ENCODE results near the gene PEX5L. TPM values are rescaled to one million over a fixed set of nuclear protein-coding genes. Genes with fewer than 3 reads are reported as not detected.

Gene PEX5L
- total and polyA plus RNA-seq, 12 donors: 0.01 to 0.94 (median 0.36) TPM; not detected in 3

- Histone ChIP-seq H3K27me3 (peaks cover 0 to 7% (median 0%) of the 10 kb centered on the region in 7 donors), H3K4me1 (no peaks in the 10 kb centered on the region), H3K4me3 (no peak overlapping the region), H3K9me3 (peaks cover 0 to 5% (median 0%) of the 10 kb centered on the region in 11 donors), H3K27ac (no peak overlapping the region), H3K36me3 (no peaks in the 10 kb centered on the region)
- intact Hi-C loops (cut with DNase I): loop anchor here in 3 of 10 donors (10.0 kb wide), 2 partner anchors 118 to 652 kb away; no protein-coding TSS in a partner anchor
- ATAC-seq (no peak), DNase-seq (no peak)
- 86 to 99% methylated on average over 1 of the region's 1 CpG for WGBS, 2 donors
- no peak for TF ChIP-seq CTCF (IDR thresholded peaks at IDR 0.05)
These were observed 104.1 kb downstream of the PEX5L start for GRCh38 chr3:179932674-179933073.

GRCh38 chr3:179929091-179929529, 107.6 kb downstream of the PEX5L start:
- DNase-seq: peak in 1 of 2 donors; percentile 24
- peak; percentile 30 to 81 (median 67) for TF ChIP-seq CTCF (IDR thresholded peaks at IDR 0.05)
- ATAC-seq: no peak
- Histone ChIP-seq H3K27ac (no peak overlapping the region), H3K9me3 (no peaks in the 10 kb centered on the region), H3K4me3 (no peak overlapping the region), H3K27me3 (peaks cover 0 to 22% (median 0%) of the 10 kb centered on the region in 7 donors), H3K4me1 (no peaks in the 10 kb centered on the region), H3K36me3 (no peaks in the 10 kb centered on the region)
- 12 to 24% methylated on average over 1 of the region's 1 CpG for whole genome bisulfite sequencing, 2 donors
- intact Hi-C loops (cut with DNase I): loop anchor here in 2 of 10 donors (10.0 kb wide), 2 partner anchors 114 to 666 kb away; no protein-coding TSS in a partner anchor

- intact Hi-C loops (cut with DNase I): loop anchor here in 2 of 10 donors (10.0 kb wide), 2 partner anchors 112 to 668 kb away; no protein-coding TSS in a partner anchor
- no peaks in the 10 kb centered on the region for H3K4me1 ChIP-seq
- no peaks in the 10 kb centered on the region for H3K36me3 ChIP-seq
- DNase-seq (no peak), ATAC-seq (no peak)
- TF ChIP-seq CTCF (IDR thresholded peaks at IDR 0.05): no peak
- H3K27ac ChIP-seq: no peak overlapping the region
- no peak overlapping the region for H3K4me3 ChIP-seq
- 74 to 77% methylated on average over 3 of the region's 3 CpGs for WGBS, 2 donors
- no peaks in the 10 kb centered on the region for H3K9me3 ChIP-seq
- peaks cover 0 to 24% (median 0%) of the 10 kb centered on the region in 7 donors for H3K27me3 ChIP-seq
These were observed 109.5 kb downstream of the PEX5L start for GRCh38 chr3:179927191-179927590.

- Histone ChIP-seq H3K36me3 (no peaks in the 10 kb centered on the region), H3K27me3 (peaks cover 0 to 18% (median 0%) of the 10 kb centered on the region in 7 donors), H3K4me1 (no peaks in the 10 kb centered on the region), H3K27ac (no peak overlapping the region), H3K9me3 (no peaks in the 10 kb centered on the region), H3K4me3 (no peak overlapping the region)
- TF ChIP-seq CTCF (IDR thresholded peaks at IDR 0.05): no peak
- ATAC-seq (no peak), DNase-seq (no peak)
- 59 to 71% methylated on average over 3 of the region's 3 CpGs for WGBS, 2 donors
- intact Hi-C loops (cut with DNase I): loop anchor here in 2 of 10 donors (10.0 kb wide), 2 partner anchors 107 to 673 kb away; no protein-coding TSS in a partner anchor
These were observed 114.8 kb downstream of the PEX5L start for GRCh38 chr3:179921951-179922350.

Measured in heart right ventricle (tissue), 16 donors.